SK-N-SH treated with all-trans-retinoic acid at 6 μM for 48 hours (cell line): ENCODE measurements around the gene KSR2.

Source experiments
- ATAC-seq: fragments of 200-7000 bp; cut with Tn5 transposase; 3 replicates; pipeline ENCODE4 v1.9.1; 2020; ENCODE audit warnings: mild to moderate bottlenecking, moderate library complexity
- ARNTL ChIP-seq: fragments of 450-650 bp; formaldehyde crosslinking; IDR thresholded peaks from 2 replicates; pipeline ENCODE4 v1.5.0; 2020; ENCODE audit warnings: low read depth, mild to moderate bottlenecking, moderate library complexity, borderline replicate concordance
- BACH2 ChIP-seq: fragments of 250-450 bp; sonication (Bioruptor Pico); IDR thresholded peaks from 2 replicates; pipeline ENCODE4 v1.9.0; 2021; ENCODE audit warnings: mild to moderate bottlenecking, borderline replicate concordance
- CSDC2 ChIP-seq: fragments of 250-450 bp; sonication (Bioruptor Pico); IDR thresholded peaks from 2 replicates; pipeline ENCODE4 v1.5.0; 2020; ENCODE audit warnings: mild to moderate bottlenecking, moderate library complexity
- ISL1 ChIP-seq: fragments of 250-450 bp; sonication (Bioruptor Pico); IDR thresholded peaks from 2 replicates; pipeline ENCODE4 v2.1.2; 2022; ENCODE audit warnings: mild to moderate bottlenecking, moderate library complexity
- PPARA ChIP-seq: fragments of 250-450 bp; sonication (Bioruptor Pico); IDR thresholded peaks from 2 replicates; pipeline ENCODE4 v1.5.0; 2020; ENCODE audit warnings: mild to moderate bottlenecking, borderline replicate concordance
- SNAI2 ChIP-seq: fragments of 250-450 bp; sonication (Bioruptor Pico); IDR thresholded peaks from 2 replicates; pipeline ENCODE4 v1.5.0; 2020; ENCODE audit warnings: mild to moderate bottlenecking, moderate library complexity
- TOX ChIP-seq: fragments of 250-450 bp; sonication (Bioruptor Pico); IDR thresholded peaks from 2 replicates; pipeline ENCODE4 v1.8.0; 2021; ENCODE audit warnings: mild to moderate bottlenecking, moderate library complexity, borderline replicate concordance
- ZC3H10 ChIP-seq: fragments of 250-450 bp; sonication (Bioruptor Pico); IDR thresholded peaks from 2 replicates; pipeline ENCODE4 v1.5.1; 2021; ENCODE audit warnings: mild to moderate bottlenecking, moderate library complexity
- ZFP30 ChIP-seq: fragments of 450-650 bp; formaldehyde crosslinking; IDR thresholded peaks from 2 replicates; pipeline ENCODE4 v1.5.0; 2022; ENCODE audit warnings: mild to moderate bottlenecking, moderate library complexity
- ZNF70 ChIP-seq: fragments of 450-650 bp; formaldehyde crosslinking; IDR thresholded peaks from 2 replicates; pipeline ENCODE4 v1.5.0; 2020; ENCODE audit warnings: mild to moderate bottlenecking, moderate library complexity
- ZNF8 ChIP-seq: fragments of 450-650 bp; formaldehyde crosslinking; IDR thresholded peaks from 2 replicates; pipeline ENCODE4 v1.5.0; 2020; ENCODE audit warnings: mild to moderate bottlenecking, moderate library complexity
- TF ChIP-seq, protein P1 (sequence below): fragments of 250-450 bp; sonication (Bioruptor Pico); IDR thresholded peaks from 2 replicates; pipeline ENCODE4 v1.8.0; 2021; ENCODE audit warnings: low read depth, mild to moderate bottlenecking, moderate library complexity, borderline replicate concordance
- TF ChIP-seq, protein P2 (sequence below): fragments of 250-450 bp; sonication (Bioruptor Pico); IDR thresholded peaks from 2 replicates; pipeline ENCODE4 v1.5.1; 2020; ENCODE audit warnings: low read depth, mild to moderate bottlenecking, moderate library complexity
- TF ChIP-seq, protein P3 (sequence below): fragments of 250-450 bp; sonication (Bioruptor Pico); IDR thresholded peaks from 2 replicates; pipeline ENCODE4 v1.5.1; 2021; ENCODE audit warnings: mild to moderate bottlenecking, moderate library complexity
- TF ChIP-seq, protein P4 (sequence below): fragments of 250-450 bp; sonication (Bioruptor Pico); IDR thresholded peaks from 2 replicates; pipeline ENCODE4 v1.8.0; 2020; ENCODE audit warnings: mild to moderate bottlenecking, moderate library complexity, borderline replicate concordance
- TF ChIP-seq, protein P5 (sequence below): fragments of 250-450 bp; sonication (Bioruptor Pico); IDR thresholded peaks from 2 replicates; pipeline ENCODE4 v1.5.0; 2020; ENCODE audit warnings: mild to moderate bottlenecking, moderate library complexity

The KSR2 gene

DNA sequence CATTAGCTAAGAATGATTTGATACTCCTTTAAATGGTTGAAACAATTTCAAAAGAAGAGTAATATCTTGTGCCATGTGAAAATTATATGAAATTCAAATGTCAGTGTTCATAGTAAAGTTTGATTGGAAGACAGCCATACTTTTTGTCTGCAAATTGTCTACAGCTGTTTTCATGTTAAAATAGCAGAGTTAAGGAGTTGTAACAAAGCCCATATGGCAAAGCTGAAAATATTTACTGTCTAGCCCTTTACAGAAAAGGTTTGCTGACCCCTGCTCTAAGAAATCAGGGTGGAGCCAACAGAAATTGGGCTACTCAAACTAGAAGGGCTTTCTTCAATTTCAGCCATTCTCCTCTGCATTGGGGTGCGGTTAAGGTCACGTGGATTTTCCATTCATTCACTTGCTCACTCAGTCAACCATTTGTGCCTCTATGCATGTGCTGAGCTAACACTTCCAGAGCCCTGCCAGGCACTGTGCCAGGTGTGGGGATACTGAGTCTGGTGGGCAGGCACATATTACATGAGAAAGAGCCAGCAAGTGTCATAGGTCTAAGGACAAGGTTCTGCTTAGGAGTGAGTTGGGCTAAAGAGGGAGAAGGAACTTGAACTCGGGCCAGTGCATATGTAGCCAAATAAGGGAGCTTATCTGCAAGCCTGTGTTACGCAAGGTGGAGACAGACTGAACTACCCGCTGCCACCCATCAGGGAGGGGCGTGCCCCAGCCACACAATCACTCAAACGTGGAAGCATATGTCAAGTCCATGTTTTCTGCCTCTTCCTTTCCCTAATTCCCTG is 467.5 kb downstream of the KSR2 start (continued):
- TF ChIP-seq, protein P1, sequence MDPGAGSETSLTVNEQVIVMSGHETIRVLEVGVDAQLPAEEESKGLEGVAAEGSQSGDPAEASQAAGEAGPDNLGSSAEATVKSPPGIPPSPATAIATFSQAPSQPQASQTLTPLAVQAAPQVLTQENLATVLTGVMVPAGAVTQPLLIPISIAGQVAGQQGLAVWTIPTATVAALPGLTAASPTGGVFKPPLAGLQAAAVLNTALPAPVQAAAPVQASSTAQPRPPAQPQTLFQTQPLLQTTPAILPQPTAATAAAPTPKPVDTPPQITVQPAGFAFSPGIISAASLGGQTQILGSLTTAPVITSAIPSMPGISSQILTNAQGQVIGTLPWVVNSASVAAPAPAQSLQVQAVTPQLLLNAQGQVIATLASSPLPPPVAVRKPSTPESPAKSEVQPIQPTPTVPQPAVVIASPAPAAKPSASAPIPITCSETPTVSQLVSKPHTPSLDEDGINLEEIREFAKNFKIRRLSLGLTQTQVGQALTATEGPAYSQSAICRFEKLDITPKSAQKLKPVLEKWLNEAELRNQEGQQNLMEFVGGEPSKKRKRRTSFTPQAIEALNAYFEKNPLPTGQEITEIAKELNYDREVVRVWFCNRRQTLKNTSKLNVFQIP (CRISPR knock-in tag) = no peak
- TF ChIP-seq, protein P2, sequence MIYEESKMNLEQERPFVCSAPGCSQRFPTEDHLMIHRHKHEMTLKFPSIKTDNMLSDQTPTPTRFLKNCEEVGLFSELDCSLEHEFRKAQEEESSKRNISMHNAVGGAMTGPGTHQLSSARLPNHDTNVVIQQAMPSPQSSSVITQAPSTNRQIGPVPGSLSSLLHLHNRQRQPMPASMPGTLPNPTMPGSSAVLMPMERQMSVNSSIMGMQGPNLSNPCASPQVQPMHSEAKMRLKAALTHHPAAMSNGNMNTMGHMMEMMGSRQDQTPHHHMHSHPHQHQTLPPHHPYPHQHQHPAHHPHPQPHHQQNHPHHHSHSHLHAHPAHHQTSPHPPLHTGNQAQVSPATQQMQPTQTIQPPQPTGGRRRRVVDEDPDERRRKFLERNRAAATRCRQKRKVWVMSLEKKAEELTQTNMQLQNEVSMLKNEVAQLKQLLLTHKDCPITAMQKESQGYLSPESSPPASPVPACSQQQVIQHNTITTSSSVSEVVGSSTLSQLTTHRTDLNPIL (CRISPR knock-in tag) = no peak
- TF ChIP-seq, protein P3, sequence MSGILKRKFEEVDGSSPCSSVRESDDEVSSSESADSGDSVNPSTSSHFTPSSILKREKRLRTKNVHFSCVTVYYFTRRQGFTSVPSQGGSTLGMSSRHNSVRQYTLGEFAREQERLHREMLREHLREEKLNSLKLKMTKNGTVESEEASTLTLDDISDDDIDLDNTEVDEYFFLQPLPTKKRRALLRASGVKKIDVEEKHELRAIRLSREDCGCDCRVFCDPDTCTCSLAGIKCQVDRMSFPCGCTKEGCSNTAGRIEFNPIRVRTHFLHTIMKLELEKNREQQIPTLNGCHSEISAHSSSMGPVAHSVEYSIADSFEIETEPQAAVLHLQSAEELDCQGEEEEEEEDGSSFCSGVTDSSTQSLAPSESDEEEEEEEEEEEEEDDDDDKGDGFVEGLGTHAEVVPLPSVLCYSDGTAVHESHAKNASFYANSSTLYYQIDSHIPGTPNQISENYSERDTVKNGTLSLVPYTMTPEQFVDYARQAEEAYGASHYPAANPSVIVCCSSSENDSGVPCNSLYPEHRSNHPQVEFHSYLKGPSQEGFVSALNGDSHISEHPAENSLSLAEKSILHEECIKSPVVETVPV (CRISPR knock-in tag) = no peak
- TF ChIP-seq ARNTL = no peak
- TF ChIP-seq PPARA (CRISPR knock-in tag) = no peak
- no peak for TF ChIP-seq ZFP30 (CRISPR knock-in tag)
- TF ChIP-seq, all 23 proteins: peak for 0

DNA sequence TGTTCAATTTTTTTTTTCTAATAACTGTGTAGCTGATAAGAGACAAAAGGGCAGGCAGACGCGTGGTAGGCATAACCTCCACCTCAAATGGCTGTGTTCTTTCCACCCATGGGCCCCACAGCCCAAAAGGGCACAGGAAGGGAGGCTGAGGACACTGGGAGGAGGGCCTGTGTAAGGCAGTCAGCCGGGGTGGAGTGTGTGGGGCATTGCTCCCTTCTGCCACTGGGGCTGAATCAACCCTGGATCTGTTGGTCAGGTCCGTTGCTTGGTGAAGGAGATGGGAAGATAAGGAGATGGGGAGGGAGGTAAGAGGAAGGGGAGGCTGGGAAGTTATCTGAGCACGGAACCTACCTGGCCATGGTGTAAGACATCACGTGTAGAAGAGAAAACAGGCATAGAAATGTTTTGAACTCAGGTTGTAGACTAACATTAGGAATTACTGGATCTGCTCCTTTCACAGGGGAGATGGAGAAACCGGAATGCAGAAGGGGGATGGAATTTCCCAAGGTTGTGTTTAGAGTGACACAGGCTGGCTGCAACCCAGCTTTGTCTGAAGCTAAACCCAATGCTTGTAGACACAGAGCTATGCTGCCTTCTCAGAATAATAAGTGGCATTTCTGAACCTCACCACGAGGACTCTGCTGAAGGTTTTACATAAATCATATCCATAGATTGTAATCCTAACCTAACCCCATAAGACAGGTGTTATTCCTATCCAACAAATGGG is 468.9 kb downstream of the KSR2 start:
- TF ChIP-seq BACH2 (no peak), ZC3H10 (CRISPR knock-in tag) (no peak), ISL1 (CRISPR knock-in tag) (no peak), TOX (no peak)
- TF ChIP-seq, protein P4, sequence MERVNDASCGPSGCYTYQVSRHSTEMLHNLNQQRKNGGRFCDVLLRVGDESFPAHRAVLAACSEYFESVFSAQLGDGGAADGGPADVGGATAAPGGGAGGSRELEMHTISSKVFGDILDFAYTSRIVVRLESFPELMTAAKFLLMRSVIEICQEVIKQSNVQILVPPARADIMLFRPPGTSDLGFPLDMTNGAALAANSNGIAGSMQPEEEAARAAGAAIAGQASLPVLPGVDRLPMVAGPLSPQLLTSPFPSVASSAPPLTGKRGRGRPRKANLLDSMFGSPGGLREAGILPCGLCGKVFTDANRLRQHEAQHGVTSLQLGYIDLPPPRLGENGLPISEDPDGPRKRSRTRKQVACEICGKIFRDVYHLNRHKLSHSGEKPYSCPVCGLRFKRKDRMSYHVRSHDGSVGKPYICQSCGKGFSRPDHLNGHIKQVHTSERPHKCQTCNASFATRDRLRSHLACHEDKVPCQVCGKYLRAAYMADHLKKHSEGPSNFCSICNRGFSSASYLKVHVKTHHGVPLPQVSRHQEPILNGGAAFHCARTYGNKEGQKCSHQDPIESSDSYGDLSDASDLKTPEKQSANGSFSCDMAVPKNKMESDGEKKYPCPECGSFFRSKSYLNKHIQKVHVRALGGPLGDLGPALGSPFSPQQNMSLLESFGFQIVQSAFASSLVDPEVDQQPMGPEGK (CRISPR knock-in tag) = no peak
- TF ChIP-seq, protein P3 (CRISPR knock-in tag) = no peak
- TF ChIP-seq, protein P5, sequence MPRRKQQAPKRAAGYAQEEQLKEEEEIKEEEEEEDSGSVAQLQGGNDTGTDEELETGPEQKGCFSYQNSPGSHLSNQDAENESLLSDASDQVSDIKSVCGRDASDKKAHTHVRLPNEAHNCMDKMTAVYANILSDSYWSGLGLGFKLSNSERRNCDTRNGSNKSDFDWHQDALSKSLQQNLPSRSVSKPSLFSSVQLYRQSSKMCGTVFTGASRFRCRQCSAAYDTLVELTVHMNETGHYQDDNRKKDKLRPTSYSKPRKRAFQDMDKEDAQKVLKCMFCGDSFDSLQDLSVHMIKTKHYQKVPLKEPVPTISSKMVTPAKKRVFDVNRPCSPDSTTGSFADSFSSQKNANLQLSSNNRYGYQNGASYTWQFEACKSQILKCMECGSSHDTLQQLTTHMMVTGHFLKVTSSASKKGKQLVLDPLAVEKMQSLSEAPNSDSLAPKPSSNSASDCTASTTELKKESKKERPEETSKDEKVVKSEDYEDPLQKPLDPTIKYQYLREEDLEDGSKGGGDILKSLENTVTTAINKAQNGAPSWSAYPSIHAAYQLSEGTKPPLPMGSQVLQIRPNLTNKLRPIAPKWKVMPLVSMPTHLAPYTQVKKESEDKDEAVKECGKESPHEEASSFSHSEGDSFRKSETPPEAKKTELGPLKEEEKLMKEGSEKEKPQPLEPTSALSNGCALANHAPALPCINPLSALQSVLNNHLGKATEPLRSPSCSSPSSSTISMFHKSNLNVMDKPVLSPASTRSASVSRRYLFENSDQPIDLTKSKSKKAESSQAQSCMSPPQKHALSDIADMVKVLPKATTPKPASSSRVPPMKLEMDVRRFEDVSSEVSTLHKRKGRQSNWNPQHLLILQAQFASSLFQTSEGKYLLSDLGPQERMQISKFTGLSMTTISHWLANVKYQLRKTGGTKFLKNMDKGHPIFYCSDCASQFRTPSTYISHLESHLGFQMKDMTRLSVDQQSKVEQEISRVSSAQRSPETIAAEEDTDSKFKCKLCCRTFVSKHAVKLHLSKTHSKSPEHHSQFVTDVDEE (CRISPR knock-in tag) = no peak
- ATAC-seq = no peak

DNA sequence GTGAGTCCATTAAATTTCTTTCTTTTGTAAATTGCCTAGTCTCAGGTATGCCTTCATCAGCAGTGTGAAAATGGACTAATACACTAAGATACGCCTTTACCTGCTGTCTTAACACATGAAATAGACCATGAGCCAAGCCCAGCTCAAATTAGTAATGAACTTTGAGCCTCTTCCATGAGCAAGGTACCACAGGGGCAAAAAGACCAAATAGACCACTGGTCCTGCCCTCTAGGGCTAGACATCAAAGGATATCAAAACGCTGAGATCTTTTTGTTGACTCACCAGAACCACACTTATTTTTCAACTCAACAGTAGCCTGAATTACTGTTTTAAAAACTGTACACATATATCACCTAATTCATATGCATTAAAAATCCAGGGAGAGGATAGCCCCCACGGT is 469.9 kb downstream of the KSR2 start:
- TF ChIP-seq ZC3H10 (CRISPR knock-in tag) = no peak
- no peak for TF ChIP-seq ZNF70
- no peak for TF ChIP-seq CSDC2 (CRISPR knock-in tag)
- TF ChIP-seq ARNTL = no peak
- no peak for TF ChIP-seq ZFP30 (CRISPR knock-in tag)
- TF ChIP-seq ZNF8 (CRISPR knock-in tag) = no peak
- no peak for TF ChIP-seq SNAI2 (CRISPR knock-in tag)
- TF ChIP-seq, all 23 proteins: peak for 0
- ATAC-seq = no peak
